Heart left ventricle (tissue), 13 donors: Measurements from ENCODE around the gene MAD2L2.

Source experiments
- POLR2A ChIP-seq, 2 donors: fragments of 450-650 bp; IDR thresholded peaks; one replicate each; pipeline ENCODE4 v1.6.1; 2017; ENCODE audit warnings: antibody characterized with exemption in 2 of 2, mild to moderate bottlenecking in 2 of 2, moderate library complexity in 2 of 2
- TF ChIP-seq, protein P1 (sequence below), 12 donors: fragments of 200-600 bp; sonication (generic) in 4 of 12; IDR thresholded peaks; one replicate each; pipeline versions ENCODE4 v1.5.0 to v1.8.0; 2018 to 2022; ENCODE audit warnings: antibody characterized with exemption in 12 of 12, mild to moderate bottlenecking in 5 of 12
- donor health status: ischemic (EF 13 %, LVEDD 7.1; RV severe dilation, severe dysfunction).
- donor health status: DM: no; HTN: yes; CAD: no.
- donor health status: DM: no; HTN: no; CAD: no.
- donor health status: ischemic (EF 25% LVEDD 6.9; RV normal size, moderate dysfunction).
- donor health status: ischemic (EF 25% LVEDD 5.7; RV mildly dilated, moderate dysfunction).
- donor health status: ischemic (EF 35%, LVEDD 5.7; RV mildly dilated, moderate dysfunction).
- donor health status: nonischemic (EF 11% LVEDD 7.7; RV severe dilation, severe dysfunction).
- donor health status: DM: yes; HTN: yes; CAD: no.
- donor health status: PGD.
- donor health status: ischemic (EF 29% LVEDD 5.4; RV normal size, mild dysfunction).
- donor health status: nonischemic (EF 23%, LVEDD 6.1; RV moderate dilation, normal function).

DNA sequence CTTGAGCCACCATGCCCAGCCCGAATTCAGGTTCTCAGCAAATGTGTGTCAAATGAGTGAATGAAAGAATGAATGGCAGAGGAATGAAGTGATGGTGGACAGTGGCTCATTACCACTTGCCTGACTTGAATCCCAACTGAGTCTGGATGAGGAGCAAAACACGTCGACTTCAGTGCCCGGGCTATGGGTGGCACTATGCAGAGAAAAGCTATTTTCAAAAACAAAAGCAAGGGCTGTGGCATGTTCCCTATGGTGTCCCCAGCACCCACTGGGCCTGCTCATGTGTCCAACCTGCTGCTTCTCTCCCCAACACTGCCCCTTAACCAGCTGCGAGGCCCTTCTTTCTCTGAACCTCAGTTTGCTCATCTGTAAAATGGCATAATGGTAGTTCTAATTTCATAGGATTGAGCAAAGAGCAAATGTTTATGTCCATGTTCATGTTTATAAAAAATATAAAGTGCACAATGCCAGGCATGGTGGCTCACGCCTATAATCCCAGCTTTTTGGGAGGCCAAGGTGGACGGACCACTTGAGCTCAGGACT lies 4.3 kb upstream of the MAD2L2 start:
- TF ChIP-seq, protein P1, sequence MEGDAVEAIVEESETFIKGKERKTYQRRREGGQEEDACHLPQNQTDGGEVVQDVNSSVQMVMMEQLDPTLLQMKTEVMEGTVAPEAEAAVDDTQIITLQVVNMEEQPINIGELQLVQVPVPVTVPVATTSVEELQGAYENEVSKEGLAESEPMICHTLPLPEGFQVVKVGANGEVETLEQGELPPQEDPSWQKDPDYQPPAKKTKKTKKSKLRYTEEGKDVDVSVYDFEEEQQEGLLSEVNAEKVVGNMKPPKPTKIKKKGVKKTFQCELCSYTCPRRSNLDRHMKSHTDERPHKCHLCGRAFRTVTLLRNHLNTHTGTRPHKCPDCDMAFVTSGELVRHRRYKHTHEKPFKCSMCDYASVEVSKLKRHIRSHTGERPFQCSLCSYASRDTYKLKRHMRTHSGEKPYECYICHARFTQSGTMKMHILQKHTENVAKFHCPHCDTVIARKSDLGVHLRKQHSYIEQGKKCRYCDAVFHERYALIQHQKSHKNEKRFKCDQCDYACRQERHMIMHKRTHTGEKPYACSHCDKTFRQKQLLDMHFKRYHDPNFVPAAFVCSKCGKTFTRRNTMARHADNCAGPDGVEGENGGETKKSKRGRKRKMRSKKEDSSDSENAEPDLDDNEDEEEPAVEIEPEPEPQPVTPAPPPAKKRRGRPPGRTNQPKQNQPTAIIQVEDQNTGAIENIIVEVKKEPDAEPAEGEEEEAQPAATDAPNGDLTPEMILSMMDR (IDR thresholded peaks at IDR 0.05): no peak
- no peak for TF ChIP-seq POLR2A (IDR thresholded peaks at IDR 0.05)
